ENCODE data around the gene ZNF705A.
"Not testable (repeated sequence)": the region's sequence is repeated elsewhere in the genome, so short reads cannot be mapped to it uniquely, and the experiment has no call there.

The ZNF705A gene

GRCh38 chr12:8156845-8157244 lies at the start of gene ZNF705A:
Gene ZNF705A, plus strand, starts transcription at chr12:8157015. Its CDS starts 15,611 bp downstream, at chr12:8172626.
- DNase-seq (ENCODE audit: low read depth in 2 of 2), result no peak

DNA sequence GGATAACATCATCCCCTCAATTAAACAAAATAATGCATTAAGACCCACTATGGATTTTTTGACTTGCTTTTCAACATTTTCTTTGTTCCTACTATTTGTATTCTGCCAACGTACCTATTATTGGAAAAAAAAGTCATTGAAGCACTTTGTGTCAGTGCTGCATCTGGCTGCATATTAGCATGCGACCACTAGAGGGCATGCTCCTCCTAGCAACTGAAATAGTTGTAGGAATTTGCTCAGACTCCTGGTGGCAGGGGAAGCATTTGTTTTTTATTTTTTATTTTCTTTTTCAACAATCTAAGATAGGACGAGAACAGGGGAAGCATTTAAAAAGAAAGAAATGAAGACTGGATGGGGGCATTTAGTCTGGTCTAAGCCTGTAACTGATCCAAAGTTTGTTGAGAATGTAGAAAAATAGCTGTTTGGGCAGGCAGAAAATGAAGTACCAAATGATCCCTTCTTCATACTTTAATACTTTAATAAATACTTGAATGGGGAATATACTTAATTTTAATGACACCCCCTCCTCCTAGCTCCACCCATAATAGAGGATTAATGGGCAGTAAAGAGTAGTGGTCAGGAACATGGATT lies 47.9 kb upstream of the ZNF705A start:
- peak; percentile 62 to 71 for DNase-seq (ENCODE audit: low read depth in 2 of 2)

DNA sequence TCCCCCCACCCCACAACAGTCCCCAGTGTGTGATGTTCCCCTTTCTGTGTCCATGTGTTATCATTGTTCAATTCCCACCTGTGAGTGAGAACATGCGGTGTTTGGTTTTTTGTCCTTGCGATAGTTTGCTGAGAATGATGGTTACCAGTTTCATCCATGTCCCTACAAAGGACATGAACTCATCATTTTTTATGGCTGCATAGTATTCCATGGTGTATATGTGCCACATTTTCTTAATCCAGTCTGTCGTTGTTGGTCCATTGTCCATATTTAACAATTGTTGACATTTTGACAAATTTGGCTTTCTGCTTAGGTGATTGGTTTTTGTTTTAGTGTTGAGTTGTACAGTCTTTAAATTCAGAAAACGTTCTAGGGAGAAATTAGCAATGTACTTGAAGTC lies 43.7 kb upstream of the ZNF705A start:
- DNase-seq (ENCODE audit: low read depth in 2 of 2), result not testable (repeated sequence)

GRCh38 chr12:8120072-8120713 lies 36.6 kb upstream of the ZNF705A start:
- no peak for DNase-seq (ENCODE audit: low read depth in 2 of 2)

GRCh38 chr12:8123124-8123912 lies 33.5 kb upstream of the ZNF705A start, which contains the start of gene CLEC4A:
Gene CLEC4A, plus strand, starts transcription at chr12:8123617. Its CDS starts 262 bp downstream, at chr12:8123879.
- no peak for DNase-seq (ENCODE audit: low read depth in 2 of 2)

DNA sequence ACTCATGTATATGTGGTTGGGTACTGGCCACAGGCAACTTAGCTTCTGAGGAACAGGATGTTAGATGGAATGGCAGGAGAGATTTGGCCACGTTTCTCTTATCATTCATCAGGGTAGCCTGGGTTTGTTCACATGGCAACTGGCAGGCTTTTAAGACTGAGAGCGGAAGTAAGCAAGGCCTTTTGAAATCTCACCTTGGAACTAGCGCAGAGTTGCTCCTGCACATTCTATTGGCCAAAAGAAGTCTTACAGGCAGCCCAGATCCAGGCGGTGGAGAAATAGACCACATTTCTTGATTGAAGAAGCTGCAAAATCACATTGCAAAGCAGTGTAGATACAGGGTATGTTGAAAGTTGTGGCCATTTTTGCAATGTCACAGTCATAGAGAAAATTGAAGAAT lies 29.7 kb upstream of the ZNF705A start:
- DNase-seq (ENCODE audit: low read depth in 2 of 2), result no peak

- not testable (repeated sequence) for DNase-seq (ENCODE audit: low read depth in 2 of 2)
Observed at GRCh38 chr12:8133636-8134397, 23.0 kb upstream of the ZNF705A start.

DNA sequence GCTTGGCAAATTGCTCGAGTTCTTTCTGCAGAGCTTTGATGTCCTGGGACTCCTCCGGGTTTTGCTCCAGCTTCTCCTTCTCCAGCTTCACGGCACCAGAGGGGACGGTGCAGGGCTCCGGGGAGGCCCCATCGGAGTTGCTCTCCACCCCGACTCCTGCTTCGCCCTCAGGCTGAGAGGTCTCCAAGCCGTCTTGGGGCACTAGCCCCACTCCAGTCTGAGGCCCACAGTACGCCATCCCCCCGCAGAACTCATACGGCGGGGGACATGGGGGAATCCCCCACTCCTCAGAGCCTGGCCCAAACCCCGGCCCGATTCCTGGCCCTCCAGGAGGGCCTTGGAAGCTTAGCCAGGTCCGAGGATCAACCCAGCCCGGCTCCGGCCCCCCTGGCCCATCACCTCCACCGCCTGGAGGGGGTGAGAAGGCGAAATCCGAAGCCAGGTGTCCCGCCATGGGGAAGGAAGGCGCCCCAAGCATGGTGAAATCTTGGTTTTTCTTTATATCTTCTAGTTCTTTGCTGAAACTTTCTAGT lies 22.4 kb upstream of the ZNF705A start:
- not testable (repeated sequence) for DNase-seq (ENCODE audit: low read depth in 2 of 2)

GRCh38 chr12:8141647-8142046 lies 15.2 kb upstream of the ZNF705A start:
- not testable (repeated sequence) for DNase-seq (ENCODE audit: low read depth in 2 of 2)

- no peak for DNase-seq (ENCODE audit: low read depth in 2 of 2)
Observed at GRCh38 chr12:8143261-8143660, 13.6 kb upstream of the ZNF705A start.

DNA sequence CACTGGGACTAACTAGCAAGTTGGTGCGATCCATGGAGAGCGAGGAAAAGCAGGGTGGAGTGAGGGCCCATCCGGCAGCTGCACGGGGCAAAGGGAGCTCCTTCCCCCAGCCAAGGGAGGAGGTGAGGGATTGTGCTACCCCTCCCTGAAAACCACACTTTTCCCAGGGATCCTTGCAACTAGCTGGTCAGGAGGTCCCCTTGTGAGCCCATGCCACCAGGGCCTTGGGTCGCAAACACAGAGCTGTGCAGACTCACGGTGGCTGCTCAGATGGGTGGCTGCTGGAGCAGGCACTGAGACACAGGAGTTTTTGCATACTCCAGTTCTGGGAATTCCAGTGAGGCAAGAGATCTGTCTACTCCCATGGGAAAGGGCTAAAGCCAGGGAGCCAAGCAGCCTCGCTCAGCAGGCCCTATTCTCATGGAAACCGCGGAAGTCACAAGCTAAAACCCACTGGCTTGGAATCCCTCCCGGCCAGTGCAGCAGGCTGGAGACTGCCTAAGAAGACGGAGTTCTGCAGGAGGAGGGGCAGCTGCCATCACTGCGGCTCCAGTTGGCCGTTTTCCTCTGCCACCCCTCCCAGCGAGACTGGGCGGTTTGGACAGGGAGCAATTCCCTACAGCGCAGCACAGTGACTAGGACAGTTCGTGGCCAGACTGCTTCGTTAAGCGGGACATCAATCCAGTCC lies 10.9 kb upstream of the ZNF705A start:
- no peak for DNase-seq (ENCODE audit: low read depth in 2 of 2)

- DNase-seq (ENCODE audit: low read depth in 2 of 2), result no peak
Observed at GRCh38 chr12:8146442-8146771, 10.4 kb upstream of the ZNF705A start.

DNA sequence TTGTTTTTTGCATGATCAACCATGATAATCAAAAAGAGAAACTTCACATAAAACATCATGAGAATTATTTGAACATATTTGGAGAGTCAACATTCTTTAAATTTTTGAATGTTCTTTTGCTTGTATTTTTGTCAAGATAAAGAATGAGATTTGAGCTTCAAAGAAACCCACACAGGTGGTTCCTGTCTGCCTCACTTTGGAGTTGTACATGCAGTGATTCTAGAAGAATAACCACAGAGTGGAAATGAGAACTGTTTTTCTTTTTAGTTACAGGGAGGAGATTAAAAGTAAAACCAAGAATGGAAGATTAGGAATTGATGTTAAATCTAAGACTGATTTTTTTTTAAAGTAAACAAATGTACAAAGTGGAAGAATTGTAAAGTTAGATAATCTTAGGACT lies 2.3 kb upstream of the ZNF705A start:
- DNase-seq (ENCODE audit: low read depth in 2 of 2), result no peak

DNA sequence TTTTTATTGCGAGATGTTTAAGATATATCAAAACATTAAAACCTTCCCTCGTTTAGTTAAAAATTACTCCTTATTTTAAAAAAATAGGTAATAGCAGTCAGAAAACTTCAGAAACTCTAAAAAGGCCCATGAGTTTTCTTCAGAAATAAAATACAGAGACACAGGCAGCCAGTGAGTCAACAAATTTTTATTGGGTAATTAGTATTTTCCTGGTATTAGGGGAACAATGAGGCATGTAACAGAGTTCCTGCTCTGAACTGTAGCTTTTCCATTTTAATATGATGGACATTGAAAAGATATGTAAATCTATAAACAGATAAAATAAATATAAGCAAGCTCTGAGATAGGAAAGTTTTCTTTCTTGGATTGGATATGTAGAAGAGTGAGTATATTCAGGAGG lies 399 bp upstream of the ZNF705A start:
- DNase-seq (ENCODE audit: low read depth in 2 of 2), result no peak

DNA sequence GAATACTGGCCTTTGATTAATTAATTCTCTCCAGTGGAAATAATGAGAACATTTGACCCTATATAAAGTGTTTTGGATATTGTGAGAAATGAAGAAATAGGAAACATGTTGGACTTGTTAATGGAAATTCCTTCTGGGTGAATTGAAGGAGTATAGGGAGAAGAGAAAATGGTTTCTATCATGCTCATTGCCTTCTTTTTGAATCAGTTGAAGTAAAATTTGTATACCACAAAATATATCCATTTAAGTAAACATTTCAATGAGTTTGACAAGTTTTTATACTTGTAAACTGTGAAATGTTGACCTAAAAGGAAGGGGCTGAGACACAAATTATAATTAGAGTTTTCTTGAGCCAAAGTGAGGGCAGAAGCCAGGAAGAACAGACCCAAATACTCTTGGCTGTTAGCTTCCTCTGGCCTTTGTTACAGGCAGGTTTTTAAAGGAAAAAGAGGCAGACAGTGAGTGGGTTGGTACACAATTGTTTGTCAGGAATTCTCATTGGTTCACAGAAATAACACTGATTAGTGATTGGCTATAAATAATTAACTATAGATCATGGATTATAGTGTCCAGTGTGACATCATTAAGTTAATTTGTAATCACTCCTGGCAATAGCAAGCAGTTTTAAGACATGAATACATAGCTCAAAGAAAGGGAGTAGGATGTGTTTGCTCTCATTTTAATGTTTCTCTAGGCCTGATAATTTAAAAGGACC lies 826 bp downstream of the ZNF705A start:
- no peak for DNase-seq (ENCODE audit: low read depth in 2 of 2)

- not testable (repeated sequence) for DNase-seq (ENCODE audit: low read depth in 2 of 2)
Observed at GRCh38 chr12:8172911-8173310, 16.1 kb downstream of the ZNF705A start.

GRCh38 chr12:8179989-8180585 lies 23.3 kb downstream of the ZNF705A start:
- DNase-seq (ENCODE audit: low read depth in 2 of 2), result peak; percentile 44 to 64

DNA sequence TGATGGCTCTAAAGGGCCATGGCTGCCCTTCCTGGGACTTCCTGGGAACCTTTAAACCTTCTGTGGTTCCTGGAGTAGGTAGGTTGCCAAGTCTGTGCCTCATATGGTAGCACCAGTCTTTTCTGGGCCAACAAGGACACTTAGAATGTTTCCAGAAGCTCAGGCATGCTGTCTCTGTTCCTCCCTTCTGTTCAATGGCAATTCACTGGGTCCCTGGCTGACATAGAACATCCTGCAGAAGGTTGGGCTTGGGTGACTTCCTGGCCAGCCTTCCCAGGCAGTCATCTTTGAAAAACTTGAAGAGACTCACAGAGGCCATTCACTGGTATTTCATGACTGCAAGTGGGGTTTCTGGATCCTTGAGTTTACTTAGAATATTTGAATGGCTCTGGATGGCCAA lies 24.5 kb downstream of the ZNF705A start:
- DNase-seq (ENCODE audit: low read depth in 2 of 2), result not testable (repeated sequence)

GRCh38 chr12:8182923-8183322 lies 26.1 kb downstream of the ZNF705A start:
- not testable (repeated sequence) for DNase-seq (ENCODE audit: low read depth in 2 of 2)

GRCh38 chr12:8183346-8183745 lies 26.5 kb downstream of the ZNF705A start:
- DNase-seq (ENCODE audit: low read depth in 2 of 2), result not testable (repeated sequence)

Measured in activated CD4-positive, alpha-beta T cell treated with anti-CD3 and anti-CD28 coated beads for 24 hours (primary cell).